ENCODE results near the gene CARD8. TPM values are rescaled to one million over a fixed set of nuclear protein-coding genes. Genes with fewer than 3 reads are reported as not detected.
A peak's percentile ranks its signal among the peaks of the same experiment; 100 is the strongest.

The CARD8 gene, protein sequence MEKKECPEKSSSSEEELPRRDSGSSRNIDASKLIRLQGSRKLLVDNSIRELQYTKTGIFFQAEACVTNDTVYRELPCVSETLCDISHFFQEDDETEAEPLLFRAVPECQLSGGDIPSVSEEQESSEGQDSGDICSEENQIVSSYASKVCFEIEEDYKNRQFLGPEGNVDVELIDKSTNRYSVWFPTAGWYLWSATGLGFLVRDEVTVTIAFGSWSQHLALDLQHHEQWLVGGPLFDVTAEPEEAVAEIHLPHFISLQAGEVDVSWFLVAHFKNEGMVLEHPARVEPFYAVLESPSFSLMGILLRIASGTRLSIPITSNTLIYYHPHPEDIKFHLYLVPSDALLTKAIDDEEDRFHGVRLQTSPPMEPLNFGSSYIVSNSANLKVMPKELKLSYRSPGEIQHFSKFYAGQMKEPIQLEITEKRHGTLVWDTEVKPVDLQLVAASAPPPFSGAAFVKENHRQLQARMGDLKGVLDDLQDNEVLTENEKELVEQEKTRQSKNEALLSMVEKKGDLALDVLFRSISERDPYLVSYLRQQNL
- 322 and 361 TPM in 2 replicates for total RNA-seq (2013; cell fraction: nucleolus; rRNA removed)
- total RNA-seq (2014; rRNA removed) (39.4 and 39.8 TPM in 2 replicates), total RNA-seq (2014; rRNA removed; fragmentation: Illumina TruSeq; extraction: Trizol) (52.5 and 63.7 TPM in 2 replicates), total RNA-seq (2021) (47.2 and 48.2 TPM in 2 replicates), polyA plus RNA-seq (2011; rRNA removed) (56.5 and 66.1 TPM in 2 replicates), polyA plus RNA-seq (2014; fragmentation: Illumina TruSeq; extraction: Trizol) (69.8 and 91.0 TPM in 2 replicates), polyA plus RNA-seq (2014; fragmentation: Nextera tagmentation; extraction: Ambion mirVana) (10 to 100 TPM; 41.7 to 44.0 TPM), polyA plus RNA-seq (2014; rRNA removed) (41.4 and 49.2 TPM in 2 replicates), polyA plus RNA-seq (2016; fragmentation: Nextera tagmentation; extraction: Ambion mirVana) (10 to 100 TPM; 42.3 to 43.2 TPM), polyA minus RNA-seq (2011; rRNA and poly(A)+ RNA removed) (35.4 and 42.2 TPM in 2 replicates), Bru-seq, nascent RNA (percentile 80 among the genes with signal in this experiment), BruChase-seq, experiment 1, labeled RNA remaining after a 6-hour chase (percentile 87 among the genes with signal in this experiment), BruChase-seq, experiment 2, labeled RNA remaining after a 2-hour chase (percentile 85 among the genes with signal in this experiment)
- 25.5 TPM for polyA plus RNA-seq (2011; ENCODE audit: low read depth)
- polyA plus RNA-seq (2011; cell fraction: cytosol; rRNA removed) = 39.6 and 40.3 TPM in 2 replicates
- polyA plus RNA-seq (2011; cell fraction: nucleus; rRNA removed) = 166 and 173 TPM in 2 replicates
- polyA plus RNA-seq (2012) = 40.0 and 40.4 TPM in 2 replicates
- 20.4 and 24.1 TPM in 2 replicates for polyA minus RNA-seq (2011; cell fraction: cytosol; rRNA and poly(A)+ RNA removed)
- 52.0 and 77.9 TPM in 2 replicates for polyA minus RNA-seq (2011; cell fraction: nucleus; rRNA and poly(A)+ RNA removed)
- long read RNA-seq, experiment 1, partial matches to known transcripts = 3 of 9 reads
- long read RNA-seq, experiment 1, other reads (novel, unspliced or antisense) = 5 of 9 reads
- long read RNA-seq, experiment 2, full-length matches to known transcripts = 12 of 87 reads
- long read RNA-seq, experiment 2, partial matches to known transcripts = 27 of 87 reads
- long read RNA-seq, experiment 2, other reads (novel, unspliced or antisense) = 48 of 87 reads

DNA sequence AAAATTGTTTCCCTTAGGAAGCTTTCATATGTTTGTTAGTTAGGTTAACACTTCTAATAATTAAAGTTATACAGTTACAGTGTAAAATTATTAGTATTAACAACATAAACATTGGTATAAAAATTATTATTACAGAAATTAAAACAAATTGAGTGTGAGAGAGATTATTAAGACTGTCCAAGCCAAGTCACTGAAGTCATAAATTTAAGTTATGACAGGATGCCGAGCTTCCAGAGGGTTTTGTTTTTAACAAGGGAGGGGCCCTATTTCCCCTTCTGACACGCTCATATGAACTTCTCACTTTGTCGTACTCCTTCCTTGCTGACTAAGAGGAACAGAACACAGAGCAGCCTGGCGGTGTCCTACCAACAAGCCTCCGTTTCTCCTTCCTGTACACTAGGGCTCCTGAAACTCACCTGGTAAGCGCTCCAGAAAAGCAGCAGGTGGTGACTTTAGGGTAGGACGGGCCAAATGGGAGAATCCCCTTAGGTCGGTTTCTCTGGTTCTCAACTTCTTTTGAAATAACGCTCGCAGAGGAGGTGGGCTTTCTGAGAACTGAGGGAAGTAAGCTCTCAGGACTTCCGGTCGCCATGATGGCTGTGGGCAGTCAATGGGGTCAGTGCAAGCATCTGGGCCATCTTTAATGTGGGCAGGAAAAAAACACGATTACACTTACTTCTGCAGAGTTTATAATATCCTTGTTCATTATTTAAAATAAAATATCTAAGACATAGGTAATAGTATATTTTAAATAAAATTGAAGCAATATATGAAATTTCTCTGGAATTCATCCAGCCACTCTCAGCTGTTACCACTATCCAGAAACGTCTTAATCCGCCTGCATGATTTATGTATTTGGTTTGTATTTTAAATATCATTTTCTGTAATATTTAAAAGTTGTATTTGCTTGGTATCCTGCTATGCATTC lies at the start of gene CARD8:
Gene CARD8, minus strand, starts transcription at position 537 of the 928 bp plus-strand sequence. CDS start 14,892 bp downstream, outside the sequence.
- H3K4me1 ChIP-seq (ENCODE audit: control insufficient read depth, insufficient read depth, low read length) = peaks cover 13% of the 10 kb centered on the region
- intact Hi-C loops (cut with micrococcal nuclease; ENCODE audit: unreplicated experiment) (no loop called here), in situ Hi-C loops (cut with MboI) (no loop called here)
- H3K9me3 ChIP-seq (replicated peaks; ENCODE audit: control insufficient read depth, insufficient read depth, low read length) = no peaks in the 10 kb centered on the region
- ATAC-seq = peak; percentile 82
- ChIA-PET RAD21 (ENCODE audit: unreplicated experiment) (interaction anchor here (1.5 to 1.8 kb wide), 6 partner anchors 10 to 145 kb away, joined by 3 to 12 read pairs (median 7); partner anchors contain the start of gene PLA2G4C), SMC1A (ENCODE audit: uncharacterized antibody, unreplicated experiment) (interaction anchor here (0.6 to 1.9 kb wide), 6 partner anchors 9 to 145 kb away, joined by 3 to 12 read pairs (median 3); partner anchors contain the start of gene PLA2G4C), POLR2A (interaction anchor here (0.6 to 2.7 kb wide), 10 partner anchors 8 to 1667 kb away, joined by 3 to 14 read pairs (median 3); no protein-coding TSS in a partner anchor), CTCF (interaction anchor here (0.7 to 1.7 kb wide), 4 partner anchors 52 to 161 kb away, joined by 3 to 9 read pairs (median 4); no protein-coding TSS in a partner anchor)
- no peaks in the 10 kb centered on the region for H3K27me3 ChIP-seq (replicated peaks in 1 of 2; ENCODE audit: control insufficient read depth in 2 of 2, insufficient read depth in 2 of 2, low read length in 1 of 2)
- peak within 1 kb of the TSS; percentile 85 for H2AFZ ChIP-seq (ENCODE audit: control insufficient read depth, low read depth, low read length)
- DNase-seq (ENCODE audit: low read depth, low spot score) = peak; percentile 88
- BruUV-seq (replicated peaks) = TSS peak; percentile 82
- H4K20me1 ChIP-seq (ENCODE audit: control insufficient read depth, insufficient read depth) = no peaks in the 10 kb centered on the region
- H3K9ac ChIP-seq (ENCODE audit: control insufficient read depth, insufficient read depth, low read length) = peak within 1 kb of the TSS; percentile 84
- no peaks in the 10 kb centered on the region for H3K36me3 ChIP-seq (ENCODE audit: control insufficient read depth in 2 of 2, insufficient read depth in 2 of 2, low read length in 1 of 2)
- 4% methylated on average over 15 of the region's 15 CpGs for WGBS (ENCODE audit: insufficient coverage, insufficient replicate concordance, low lambda C conversion rate, missing lambda C conversion rate)
- H3K4me3 ChIP-seq = peak within 1 kb of the TSS; percentile 82
- FAIRE-seq = peak; percentile 88
- peak within 1 kb of the TSS; percentile 96 for H3K27ac ChIP-seq (ENCODE audit: control insufficient read depth, insufficient read depth)
- H3K4me2 ChIP-seq (ENCODE audit: control insufficient read depth, insufficient read depth) = peak within 1 kb of the TSS; percentile 64
- H3K79me2 ChIP-seq (ENCODE audit: control insufficient read depth, insufficient read depth, low read length) = peaks cover 29% of the 10 kb centered on the region
- TF ChIP-seq, protein P1, sequence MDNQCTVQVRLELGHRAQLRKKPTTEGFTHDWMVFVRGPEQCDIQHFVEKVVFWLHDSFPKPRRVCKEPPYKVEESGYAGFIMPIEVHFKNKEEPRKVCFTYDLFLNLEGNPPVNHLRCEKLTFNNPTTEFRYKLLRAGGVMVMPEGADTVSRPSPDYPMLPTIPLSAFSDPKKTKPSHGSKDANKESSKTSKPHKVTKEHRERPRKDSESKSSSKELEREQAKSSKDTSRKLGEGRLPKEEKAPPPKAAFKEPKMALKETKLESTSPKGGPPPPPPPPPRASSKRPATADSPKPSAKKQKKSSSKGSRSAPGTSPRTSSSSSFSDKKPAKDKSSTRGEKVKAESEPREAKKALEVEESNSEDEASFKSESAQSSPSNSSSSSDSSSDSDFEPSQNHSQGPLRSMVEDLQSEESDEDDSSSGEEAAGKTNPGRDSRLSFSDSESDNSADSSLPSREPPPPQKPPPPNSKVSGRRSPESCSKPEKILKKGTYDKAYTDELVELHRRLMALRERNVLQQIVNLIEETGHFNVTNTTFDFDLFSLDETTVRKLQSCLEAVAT (IDR thresholded peaks at IDR 0.05) = no peak
- TF ChIP-seq, protein P2, sequence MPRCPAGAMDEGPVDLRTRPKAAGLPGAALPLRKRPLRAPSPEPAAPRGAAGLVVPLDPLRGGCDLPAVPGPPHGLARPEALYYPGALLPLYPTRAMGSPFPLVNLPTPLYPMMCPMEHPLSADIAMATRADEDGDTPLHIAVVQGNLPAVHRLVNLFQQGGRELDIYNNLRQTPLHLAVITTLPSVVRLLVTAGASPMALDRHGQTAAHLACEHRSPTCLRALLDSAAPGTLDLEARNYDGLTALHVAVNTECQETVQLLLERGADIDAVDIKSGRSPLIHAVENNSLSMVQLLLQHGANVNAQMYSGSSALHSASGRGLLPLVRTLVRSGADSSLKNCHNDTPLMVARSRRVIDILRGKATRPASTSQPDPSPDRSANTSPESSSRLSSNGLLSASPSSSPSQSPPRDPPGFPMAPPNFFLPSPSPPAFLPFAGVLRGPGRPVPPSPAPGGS (IDR thresholded peaks at IDR 0.05; ENCODE audit: borderline replicate concordance, insufficient read depth, low read depth, low read length, poor library complexity, severe bottlenecking) = no peak
- TF ChIP-seq, protein P3, sequence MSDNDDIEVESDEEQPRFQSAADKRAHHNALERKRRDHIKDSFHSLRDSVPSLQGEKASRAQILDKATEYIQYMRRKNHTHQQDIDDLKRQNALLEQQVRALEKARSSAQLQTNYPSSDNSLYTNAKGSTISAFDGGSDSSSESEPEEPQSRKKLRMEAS (IDR thresholded peaks at IDR 0.05; ENCODE audit: low read depth, low read length) = peak; percentile 62
- TF ChIP-seq SIX5 (IDR thresholded peaks at IDR 0.05; ENCODE audit: low read depth, low read length, severe bottlenecking) (peak; percentile 66), ZNF207 (IDR thresholded peaks at IDR 0.05; ENCODE audit: borderline replicate concordance) (peak; percentile 65; the same call in 1 of the 2 replicates), RELA (IDR thresholded peaks at IDR 0.05; ENCODE audit: borderline replicate concordance, partially characterized antibody) (peak; percentile 68)
- TF ChIP-seq, protein P4, sequence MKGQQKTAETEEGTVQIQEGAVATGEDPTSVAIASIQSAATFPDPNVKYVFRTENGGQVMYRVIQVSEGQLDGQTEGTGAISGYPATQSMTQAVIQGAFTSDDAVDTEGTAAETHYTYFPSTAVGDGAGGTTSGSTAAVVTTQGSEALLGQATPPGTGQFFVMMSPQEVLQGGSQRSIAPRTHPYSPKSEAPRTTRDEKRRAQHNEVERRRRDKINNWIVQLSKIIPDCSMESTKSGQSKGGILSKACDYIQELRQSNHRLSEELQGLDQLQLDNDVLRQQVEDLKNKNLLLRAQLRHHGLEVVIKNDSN (IDR thresholded peaks at IDR 0.05; ENCODE audit: borderline replicate concordance, extremely low read length, insufficient read depth, low read depth, low read length) = no peak

Data from GM12878 (cell line).